SHP77 treated with DMSO at 0.1 percent for 48 hours (cell line): ENCODE data around the gene ECHDC3.

ENCODE experiments used
- DNase-seq: peaks from one replicate; lab custom pipeline; 2025; lab: John Stamatoyannopoulos, UW

ECHDC3 gene

DNA sequence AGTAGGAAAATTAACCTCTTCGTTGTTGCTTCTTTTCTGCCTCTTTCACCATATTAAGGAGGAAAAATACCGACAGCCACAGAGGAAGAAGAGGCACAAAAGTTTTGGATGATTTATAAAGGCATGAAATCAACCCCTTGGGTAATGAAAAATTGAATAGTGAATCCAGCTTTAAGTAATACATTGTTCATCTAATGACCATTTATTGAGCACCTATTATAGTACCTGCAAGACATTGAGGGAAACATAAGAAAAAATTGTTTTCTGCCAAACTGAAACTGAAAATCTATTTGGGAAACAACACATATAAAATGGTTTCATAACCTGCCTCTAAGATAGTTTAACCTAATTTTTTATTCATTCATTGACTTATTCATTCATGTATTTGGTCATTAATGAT is 8.2 kb downstream of the ECHDC3 start:
- DNase-seq, result no peak

DNA sequence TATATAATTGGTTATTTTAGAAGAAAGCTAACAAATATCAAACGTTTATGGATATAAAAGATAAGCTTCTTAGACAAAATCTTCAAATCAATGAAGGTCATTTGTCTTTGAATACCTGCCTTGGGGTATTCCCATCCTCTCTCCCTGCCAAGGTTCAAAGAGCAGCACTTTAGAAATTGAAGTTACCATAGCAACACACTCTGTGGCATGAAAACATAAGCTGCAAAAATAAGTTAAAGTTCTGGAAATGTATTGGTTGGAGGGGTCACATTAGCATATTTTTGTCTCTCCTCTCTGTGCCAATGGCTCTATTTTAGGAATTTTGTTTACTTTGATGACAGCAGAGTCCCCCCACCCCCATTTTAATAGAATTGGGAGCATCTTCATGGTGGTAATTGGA is 12.0 kb downstream of the ECHDC3 start:
- DNase-seq, result no peak

- DNase-seq, result no peak
Measured at GRCh38 chr10:11754620-11755019, 12.4 kb downstream of the ECHDC3 start.

- DNase-seq, result no peak
Measured at GRCh38 chr10:11755512-11756263, 13.5 kb downstream of the ECHDC3 start.

DNA sequence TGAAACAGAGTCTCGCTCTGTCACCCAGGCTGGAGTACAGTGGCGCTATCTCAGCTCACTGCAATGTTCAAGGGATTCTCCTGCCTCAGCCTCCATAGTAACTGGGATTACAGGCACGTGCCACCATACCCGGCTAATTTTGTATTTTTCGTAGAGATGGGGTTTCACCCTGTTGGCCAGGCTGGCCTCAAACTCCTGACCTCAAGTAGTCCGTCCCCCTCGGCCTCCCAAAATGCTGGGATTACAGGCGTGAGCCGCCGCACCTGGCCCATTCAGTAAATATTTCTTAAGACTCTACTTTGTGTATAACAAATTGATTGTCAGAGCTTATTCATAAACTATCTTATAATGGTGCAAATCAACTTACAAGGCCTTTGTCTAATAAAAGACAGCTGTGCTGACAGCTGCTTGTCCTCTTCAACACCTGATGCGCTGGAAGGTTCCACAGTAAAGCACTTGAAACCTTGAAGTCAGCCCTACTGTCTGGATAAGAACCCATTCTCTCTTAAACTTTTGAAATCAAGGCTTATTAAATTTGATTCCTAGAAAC is 14.7 kb downstream of the ECHDC3 start:
- no peak for DNase-seq

GRCh38 chr10:11757454-11757820 is 15.3 kb downstream of the ECHDC3 start:
- DNase-seq, result peak; percentile 85

GRCh38 chr10:11757821-11758463 is 15.8 kb downstream of the ECHDC3 start:
- DNase-seq, result no peak

DNA sequence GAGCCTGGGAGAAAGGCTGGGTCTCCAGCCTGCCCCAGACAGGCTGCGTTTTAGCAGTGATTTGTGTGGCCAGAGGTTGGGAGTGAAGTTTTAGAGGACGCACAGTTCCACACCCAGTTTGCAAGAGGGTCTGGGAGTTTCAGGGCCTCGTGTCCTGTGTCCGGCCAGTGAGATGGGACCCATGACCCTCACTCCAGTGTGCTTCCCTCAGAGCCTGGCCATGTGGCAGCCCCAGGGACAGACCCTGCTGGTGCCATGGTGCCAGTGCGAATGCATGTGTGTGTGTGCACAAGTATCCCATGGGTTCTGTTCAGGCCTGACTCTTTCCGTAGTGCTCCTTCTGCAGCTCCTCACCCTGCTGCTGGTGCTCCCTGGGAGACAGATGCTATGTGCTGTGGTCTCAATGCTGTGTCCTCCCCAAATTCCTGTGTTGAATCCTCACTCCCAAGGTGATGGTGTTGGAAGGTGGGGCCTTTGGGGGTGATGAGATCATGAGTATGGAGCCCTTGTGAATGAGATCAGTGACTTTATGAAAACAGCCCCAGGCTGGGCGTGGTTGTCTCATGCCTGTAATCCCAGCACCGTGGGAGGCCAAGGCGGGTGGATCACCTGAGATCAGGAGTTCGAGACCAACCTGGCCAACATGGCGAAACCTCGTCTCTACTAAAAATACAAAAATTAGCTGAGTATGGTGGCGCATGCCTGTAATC is 16.5 kb downstream of the ECHDC3 start:
- DNase-seq, result no peak

- DNase-seq, result no peak
Measured at GRCh38 chr10:11759347-11759746, 17.2 kb downstream of the ECHDC3 start.

GRCh38 chr10:11760151-11760550 is 18.0 kb downstream of the ECHDC3 start:
- no peak for DNase-seq

DNA sequence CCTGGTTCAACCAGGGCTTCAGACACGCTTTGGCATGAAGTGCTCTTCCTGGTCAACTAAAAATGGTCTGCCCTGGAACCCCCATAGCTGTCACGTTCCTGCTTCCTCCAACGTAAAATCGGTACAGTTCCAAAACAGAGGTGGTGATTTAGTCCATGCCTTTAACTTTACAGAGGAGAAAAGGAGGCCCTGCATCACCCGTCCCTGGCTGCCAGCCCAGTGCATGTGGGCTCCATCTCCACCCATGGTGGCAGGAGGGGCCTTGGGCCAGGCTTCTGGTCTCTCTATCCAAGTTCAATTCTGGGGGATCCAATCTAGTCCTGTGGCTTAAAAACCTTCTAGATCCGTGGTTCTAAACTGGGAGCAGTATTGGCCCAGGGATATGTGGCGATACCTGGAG is 18.7 kb downstream of the ECHDC3 start:
- DNase-seq, result no peak

DNA sequence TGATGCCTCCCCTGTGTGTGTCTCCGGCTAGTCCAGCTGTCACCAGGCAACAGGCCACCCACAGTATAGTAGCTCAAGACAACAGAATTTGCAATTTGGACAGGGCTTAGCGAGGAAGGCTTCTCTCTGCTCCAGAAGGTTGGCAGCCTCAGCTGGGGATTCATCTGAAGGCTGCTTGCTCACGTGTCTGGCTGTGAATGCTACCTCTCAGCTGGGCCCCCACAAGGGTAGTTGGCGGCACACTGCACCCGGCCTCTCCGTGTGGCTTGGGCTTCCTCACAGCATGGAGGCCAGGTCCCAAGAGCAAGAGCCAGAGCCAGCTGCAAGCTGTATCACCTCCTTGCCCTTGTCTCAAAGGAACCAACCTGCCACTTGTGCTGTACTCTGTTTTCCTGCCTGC is 19.2 kb downstream of the ECHDC3 start:
- DNase-seq, result no peak

DNA sequence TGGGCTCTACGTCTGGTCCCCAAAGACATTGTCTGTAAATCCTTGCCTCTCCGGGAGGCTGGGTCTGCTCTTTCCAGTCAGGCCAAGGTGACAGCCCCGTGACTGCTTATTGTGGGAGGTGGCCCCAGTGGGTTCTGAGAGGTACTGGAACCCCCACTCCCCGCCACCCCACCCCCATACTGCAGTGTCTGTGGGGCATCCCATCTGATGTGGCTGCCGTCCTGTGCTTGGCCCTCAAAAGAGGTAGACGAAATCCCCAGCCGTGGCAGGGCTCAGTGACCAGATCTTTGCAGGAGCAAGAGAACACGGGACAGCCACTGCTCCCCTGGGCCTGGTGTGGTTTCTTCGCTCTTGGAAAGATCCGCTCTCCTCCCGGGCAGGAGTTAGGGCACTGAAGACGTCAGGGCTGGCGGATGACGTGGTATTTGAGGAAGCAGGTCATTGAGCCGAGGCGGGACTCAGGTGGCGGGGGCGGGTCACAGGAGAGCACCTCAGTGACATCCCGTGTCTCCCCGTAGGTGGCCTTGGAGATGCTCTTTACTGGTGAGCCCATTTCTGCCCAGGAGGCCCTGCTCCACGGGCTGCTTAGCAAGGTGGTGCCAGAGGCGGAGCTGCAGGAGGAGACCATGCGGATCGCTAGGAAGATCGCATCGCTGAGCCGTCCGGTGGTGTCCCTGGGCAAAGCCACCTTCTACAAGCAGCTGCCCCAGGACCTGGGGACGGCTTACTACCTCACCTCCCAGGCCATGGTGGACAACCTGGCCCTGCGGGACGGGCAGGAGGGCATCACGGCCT is 20.7 kb downstream of the ECHDC3 start:
- DNase-seq, result no peak

DNA sequence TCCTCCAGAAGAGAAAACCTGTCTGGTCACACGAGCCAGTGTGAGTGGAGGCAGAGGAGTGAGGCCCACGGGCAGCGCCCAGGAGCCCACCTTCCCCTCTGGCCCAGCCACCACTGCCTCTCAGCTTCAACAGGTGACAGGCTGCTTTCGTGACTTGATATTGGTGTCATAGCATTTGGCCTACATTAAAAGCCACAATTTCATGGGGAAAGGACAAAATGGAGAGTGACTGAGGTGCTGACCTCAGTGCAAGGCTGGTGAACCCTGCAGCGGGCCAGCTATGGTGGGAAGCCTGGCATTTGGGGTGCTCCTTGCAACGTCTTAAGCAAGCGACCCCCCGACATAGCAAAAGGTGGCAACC is 21.3 kb downstream of the ECHDC3 start:
- no peak for DNase-seq

GRCh38 chr10:11765141-11765540 is 23.0 kb downstream of the ECHDC3 start:
- DNase-seq, result no peak

- DNase-seq, result no peak
Measured at GRCh38 chr10:11772575-11773288, 30.6 kb downstream of the ECHDC3 start.

DNA sequence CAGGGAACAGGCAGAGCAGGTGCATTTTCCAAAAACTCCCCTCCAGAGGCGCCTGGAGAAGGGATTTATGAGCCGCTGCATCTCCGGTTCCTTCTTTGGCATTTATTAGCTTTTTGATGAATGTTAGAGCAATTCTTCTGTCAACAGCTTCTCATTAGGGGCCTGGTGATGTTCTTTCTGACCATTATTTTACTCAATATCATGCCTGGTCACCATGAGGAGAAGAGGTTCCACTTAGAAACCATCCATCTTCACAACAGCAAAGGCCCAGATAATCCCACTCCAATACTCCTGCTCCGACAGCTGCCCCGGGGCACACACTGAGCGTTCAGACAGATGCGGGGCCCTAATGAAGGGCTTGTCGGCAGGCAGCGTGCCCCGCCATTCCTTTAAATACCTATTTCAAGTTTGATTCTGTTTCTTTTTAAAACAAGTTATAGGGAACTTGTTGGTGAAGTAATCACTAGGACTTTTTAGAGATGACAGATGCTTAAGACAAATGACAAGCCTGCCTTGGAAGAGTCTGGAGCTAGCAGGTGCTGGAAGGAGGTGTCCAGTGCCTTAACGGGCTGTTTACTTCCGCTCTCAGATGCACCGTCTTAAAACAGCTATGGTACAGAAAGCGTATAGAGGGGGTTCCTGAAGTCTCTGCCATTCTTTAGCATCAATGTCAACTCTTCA is 31.7 kb downstream of the ECHDC3 start:
- DNase-seq, result no peak

DNA sequence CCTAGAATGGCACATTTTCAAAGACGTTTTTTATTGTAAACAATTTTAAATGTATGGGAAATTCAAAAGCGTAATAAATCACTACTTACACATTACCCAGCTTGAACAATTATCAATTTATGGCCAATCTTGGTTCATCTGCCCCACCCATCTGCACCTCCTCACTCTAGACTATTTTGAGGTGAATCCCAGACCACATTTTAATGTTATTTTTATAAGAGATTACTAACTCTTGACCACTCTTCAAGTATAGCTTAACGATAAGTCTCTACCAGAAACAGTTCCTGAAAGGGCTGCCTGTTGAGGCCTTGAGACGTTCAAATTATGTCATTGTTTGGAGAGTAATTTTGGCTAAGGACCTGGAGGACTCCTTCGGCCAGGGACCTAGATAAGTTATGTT is 33.2 kb downstream of the ECHDC3 start:
- DNase-seq, result no peak

DNA sequence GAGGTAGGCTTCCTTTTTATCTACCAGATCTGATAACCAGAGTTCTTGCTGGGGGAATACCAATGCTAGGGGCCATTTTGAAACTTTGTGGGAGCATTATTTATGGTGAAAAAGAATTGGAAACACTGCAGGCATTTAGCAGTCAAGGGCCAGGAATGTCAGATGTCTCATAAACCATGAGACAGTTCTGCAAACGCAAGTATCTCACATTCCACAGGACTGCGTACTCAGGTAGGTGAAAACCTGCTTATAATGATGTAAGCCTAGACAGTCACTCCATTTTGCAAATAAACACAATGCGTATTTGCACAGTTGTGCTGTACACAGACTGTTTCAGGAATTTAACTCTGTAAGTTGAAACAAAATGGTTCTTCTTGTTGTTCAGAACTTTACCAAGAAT is 33.9 kb downstream of the ECHDC3 start:
- no peak for DNase-seq

DNA sequence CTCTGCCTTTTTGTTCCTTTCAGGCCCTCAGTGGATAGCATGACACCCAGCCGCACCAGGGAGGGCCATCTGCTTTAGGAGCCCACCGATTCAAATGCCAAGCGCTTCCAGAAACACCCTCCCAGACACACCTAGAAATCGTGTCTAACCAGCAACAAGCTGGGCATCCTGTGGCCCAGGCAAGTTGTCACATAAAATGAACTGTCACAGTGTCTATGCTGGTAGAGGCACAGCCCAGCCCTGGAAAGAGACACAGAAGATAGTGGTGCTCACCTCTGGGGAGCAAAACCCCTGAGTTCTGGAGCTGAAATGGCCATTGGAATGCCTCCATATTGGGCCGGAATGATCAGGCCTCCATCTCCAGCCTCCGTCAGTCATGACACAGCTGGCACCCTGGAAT is 38.9 kb downstream of the ECHDC3 start:
- DNase-seq, result no peak
